GM18499 (cell line): ENCODE measurements around the gene SLC22A7.

Experiments
- ATAC-seq: cut with Tn5 transposase; IDR thresholded peaks from one replicate; pipeline ENCODE4 v1.9.1; 2021; ENCODE audit warnings: moderate number of reproducible peaks; ENCODE audit not compliant: insufficient read depth, unreplicated experiment

SLC22A7 gene

DNA sequence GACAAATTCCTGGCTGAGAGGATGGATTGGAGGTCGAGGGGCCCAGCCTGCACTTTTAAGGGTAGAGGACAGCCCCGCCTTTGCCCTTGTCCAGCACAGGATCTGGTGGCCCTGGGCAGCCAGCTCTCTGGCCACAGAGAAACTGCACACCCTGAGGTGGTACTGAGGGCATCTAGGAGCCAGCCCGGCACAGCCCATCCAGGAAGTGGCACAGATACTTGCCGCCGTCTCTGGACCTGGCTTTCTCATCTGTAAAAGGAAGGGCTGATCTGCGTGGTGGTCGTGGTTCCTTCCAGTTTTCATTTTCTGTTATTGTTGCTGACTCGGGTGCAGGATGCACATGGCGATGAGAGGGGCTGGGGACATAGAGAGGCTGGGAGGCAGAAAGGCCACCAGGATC is 16.0 kb upstream of the SLC22A7 start:
- ATAC-seq, result no peak

DNA sequence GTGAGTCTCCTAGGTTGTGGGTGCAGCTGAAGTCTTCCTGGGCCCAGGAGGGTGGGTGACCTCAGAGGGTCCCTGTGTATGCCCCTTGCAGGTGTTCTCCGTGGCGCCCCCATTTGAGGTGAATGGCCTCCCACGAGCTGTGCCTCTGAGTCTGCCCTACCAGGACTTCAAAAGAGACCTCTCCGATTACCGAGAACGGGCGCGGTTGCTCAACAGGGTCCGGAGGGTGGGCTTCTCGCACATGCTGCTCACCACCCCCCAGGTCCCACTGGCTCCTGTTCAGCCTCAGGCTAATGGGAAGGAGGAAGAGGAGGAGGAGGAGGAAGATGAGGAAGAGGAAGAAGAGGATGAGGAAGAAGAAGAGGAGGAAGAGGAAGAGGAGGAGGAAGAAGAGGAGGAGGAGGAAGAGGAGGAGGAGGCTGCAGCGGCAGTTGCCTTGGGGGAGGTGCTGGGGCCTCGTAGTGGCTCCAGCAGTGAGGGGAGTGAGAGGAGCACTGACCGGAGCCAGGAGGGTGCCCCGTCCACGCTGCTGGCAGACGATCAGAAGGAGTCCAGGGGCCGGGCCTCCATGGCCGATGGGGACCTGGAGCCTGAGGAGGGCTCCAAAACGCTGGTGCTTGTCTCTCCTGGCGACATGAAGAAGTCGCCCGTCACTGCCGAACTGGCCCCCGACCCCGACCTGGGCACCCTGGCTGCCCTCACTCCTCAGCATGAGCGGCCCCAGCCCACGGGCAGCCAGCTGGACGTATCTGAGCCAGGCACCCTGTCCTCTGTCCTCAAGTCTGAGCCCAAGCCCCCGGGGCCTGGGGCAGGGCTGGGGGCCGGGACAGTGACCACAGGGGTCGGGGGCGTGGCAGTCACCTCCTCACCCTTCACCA is 15.2 kb upstream of the SLC22A7 start:
- ATAC-seq, result no peak

DNA sequence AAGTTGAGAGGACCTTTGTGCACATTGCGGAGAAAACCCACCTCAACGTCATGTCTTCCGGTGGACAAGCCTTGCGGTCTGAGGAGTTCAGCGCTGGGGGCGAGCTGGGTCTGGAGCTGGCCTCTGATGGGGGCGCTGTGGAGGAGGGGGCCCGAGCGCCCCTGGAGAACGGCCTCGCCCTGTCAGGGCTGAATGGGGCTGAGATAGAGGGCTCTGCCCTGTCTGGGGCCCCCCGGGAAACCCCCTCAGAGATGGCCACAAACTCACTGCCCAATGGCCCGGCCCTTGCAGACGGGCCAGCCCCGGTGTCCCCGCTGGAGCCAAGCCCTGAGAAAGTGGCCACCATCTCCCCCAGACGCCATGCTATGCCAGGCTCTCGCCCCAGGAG is 14.6 kb upstream of the SLC22A7 start:
- ATAC-seq, result no peak

DNA sequence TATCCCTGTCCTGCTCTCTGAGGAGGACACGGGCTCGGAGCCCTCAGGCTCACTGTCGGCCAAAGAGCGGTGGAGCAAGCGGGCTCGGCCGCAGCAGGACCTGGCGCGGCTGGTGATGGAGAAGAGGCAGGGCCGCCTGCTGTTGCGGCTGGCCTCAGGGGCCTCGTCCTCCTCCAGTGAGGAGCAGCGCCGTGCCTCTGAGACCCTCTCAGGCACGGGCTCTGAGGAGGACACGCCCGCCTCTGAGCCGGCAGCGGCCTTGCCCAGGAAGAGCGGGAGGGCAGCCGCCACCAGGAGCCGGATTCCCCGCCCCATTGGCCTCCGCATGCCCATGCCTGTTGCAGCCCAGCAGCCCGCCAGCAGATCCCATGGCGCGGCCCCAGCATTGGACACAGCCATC is 14.2 kb upstream of the SLC22A7 start:
- no peak for ATAC-seq

DNA sequence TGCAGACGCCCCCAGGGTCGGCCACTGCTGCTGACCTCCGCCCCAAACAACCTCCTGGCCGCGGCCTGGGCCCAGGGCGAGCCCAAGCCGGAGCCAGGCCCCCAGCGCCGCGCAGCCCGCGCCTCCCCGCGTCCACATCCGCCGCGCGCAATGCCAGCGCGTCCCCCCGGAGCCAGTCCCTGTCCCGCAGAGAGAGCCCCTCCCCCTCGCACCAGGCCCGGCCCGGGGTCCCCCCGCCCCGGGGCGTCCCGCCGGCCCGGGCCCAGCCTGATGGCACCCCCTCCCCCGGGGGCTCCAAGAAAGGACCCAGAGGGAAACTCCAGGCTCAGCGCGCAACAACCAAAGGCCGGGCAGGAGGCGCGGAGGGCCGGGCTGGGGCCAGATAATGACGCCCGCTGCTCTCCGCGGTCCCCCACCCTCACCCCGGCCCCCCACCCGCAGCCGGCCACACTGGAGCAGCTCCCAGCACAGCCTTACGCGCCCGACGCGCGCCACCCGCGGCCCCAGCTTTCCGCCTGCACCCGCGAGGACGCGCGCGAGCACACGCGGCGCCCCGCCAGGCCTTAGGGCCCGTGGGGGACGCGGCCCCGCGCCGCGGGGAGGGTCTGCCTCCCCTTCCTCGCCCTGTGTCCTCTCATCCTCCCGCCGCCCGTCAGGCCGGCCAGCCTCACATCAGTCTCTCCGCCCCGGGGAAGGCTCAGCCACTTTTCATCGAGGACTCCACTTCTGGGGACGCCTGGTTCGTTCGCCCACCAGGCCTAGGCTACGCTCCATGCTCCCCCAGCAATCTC is 12.9 kb upstream of the SLC22A7 start:
- ATAC-seq, result no peak

DNA sequence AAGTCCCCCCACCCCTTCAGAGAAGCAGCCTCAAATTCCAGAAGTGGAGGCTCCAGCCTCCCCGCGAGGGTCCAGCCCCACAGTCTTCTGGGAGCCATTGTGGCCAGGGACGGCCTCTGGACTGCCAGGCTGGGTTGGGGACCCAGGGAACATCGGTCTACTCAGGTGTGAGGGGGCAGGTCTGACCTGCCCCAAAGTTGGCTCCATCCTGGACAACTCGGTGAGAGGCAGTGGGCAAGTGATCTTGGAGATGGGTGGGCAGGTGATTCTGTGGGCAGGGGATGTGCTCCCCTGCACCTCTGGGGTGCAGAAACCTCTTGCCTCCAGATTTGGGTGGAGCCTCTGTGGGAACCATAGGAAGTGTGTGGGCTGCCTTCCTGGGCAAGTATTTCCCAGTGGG is 12.2 kb upstream of the SLC22A7 start:
- ATAC-seq, result no peak

DNA sequence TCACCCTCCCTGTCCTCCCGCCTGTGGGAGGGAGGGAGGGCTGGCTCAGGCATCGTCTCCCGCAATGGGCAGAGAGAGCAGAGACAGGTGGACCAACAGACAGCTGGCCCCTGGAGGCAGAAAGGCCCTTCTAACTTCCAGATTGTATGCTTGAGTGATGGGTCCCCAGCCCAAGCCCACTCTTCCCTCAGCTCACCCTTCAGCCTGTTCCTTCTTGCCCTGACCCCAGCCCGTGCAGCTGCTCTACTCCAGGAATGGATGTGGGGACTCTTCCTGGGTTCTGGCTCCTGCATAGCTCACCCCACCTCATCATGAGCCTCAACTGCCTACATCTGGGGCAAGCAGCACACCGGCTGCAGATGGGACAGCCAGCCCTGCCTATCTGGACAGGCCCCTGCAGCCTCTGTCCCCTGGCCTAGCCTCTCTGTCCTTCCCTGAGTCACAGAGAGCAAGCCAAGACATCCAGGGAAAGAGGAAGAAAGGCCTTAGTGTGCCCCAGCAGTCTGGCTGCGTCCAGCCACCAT is 11.5 kb upstream of the SLC22A7 start:
- no peak for ATAC-seq

DNA sequence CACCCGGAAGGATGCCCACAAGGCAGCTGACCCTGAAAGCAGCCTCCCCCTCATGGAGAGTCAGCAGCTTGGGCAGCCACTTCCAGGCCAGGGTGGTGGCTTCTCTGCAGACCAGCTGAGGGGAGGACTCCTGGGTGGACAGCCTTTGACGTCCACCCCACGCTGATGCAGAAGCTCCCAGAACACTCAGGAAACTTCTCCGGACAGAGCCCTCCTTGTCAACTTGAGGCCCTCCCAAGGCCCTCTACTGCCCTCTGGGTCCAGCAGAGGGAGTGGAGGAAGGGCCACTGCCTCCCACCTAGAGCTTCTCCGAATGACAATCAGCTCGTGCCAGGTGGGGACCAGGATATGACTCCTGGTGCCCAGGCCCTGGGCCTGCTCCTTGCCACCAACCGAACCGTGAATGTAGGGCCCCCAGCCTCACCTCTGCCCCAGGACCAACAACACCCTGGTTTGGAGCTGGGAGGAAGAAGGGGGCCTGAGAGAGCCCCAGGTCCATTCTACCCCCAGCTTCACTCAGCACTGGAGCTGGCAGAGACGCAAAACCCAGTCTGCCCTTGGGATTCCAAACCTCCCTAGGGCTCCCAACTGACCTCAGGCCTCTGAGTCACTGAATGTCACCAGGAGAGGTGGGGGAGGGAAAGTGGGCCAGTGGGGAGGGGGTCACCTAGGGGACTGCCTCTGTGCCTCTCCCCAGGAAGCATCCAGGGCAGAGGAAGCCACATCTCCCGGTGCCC is 10.9 kb upstream of the SLC22A7 start:
- no peak for ATAC-seq

DNA sequence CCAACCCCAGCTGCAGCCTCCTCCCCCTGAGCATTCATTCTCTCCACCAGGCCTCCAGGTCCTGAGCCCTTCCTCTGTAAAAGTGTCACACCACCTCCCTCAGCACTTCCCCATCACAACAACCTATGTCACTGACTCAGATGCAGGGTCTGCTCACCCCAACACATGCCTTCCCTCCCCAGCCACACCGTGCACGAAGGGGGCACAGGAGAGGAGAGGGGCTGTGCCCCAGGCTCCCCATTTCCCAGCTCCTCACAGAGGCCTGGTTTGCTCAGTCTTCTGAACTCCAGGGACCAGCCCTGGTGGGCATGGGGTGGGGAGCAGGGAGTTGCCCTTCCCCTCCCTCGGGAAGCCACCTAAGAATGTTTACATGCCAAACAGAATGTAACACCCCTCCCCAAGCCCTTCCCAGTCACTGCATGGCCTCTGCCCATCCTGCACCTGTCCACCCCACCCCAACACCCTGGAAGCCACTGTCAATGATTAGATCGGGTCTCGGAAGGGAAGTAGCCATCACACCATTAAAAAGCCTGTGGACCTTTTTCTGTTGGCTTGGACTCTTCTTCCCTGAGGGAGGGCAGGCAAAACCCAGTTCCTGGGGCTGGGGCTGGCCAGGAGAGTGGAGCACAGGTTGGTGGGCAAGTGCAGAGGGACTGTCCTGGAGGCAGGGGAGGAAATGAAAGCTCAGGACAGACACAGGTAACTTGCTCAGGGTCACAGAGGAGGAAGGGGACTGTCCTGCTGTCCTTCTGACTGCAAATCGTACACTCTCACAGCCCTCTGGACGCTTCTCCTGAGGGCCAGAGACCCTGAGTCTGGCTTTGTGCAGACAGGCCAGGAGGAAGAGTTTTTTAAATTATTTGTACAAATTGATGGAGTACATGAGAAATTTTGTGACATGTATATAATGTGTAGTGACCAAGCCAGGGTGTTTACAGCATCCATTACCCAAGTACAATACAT is 10.1 kb upstream of the SLC22A7 start:
- ATAC-seq, result no peak

DNA sequence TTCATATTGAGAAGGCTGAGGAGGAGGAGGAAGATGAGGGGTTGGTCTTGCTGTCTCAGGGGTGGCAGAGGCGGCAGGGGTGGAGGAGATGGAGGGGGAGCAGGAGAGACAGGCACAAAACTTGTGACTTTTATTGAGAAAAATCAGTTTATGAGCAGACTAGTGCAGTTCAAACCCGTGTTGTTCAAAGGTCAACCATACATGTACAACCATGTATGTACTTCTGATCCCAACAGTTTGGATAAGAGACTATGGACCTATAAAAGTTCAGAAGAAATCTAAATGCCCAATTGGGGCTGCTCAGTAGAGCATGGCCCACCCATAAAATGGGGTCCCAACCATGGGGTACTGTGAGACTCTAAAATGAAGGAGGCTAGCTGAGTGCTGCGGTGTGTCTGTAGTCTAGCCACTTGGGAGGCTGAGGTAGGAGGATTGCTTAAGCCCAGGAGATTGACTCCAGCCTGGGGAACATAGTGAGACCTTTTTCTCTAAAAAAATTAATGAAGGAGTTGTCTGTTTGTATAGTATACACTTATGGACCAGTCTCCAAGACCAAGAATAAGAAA is 7.6 kb upstream of the SLC22A7 start:
- ATAC-seq, result no peak

DNA sequence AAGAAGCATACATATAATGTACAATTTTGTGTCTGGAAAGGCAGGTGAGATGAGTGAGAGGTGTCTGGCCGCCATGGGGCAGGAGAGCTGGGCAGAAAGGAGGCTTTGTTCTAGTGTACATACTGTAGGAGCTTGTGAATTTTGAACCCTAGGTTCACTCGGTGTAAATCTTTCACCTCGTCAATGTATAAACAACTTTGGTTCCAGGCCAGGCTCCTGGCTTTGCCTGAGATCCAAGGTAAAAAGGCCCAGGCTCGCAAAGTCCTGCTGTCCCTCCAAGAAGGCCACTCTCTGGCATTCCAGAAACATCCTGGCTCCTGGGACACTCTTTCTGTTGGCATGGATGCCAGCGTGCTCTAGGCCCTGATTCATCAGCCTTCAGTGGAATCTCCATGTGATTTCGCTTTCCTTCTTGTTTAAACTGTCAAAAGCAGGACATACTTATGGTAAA is 7.1 kb upstream of the SLC22A7 start:
- no peak for ATAC-seq

DNA sequence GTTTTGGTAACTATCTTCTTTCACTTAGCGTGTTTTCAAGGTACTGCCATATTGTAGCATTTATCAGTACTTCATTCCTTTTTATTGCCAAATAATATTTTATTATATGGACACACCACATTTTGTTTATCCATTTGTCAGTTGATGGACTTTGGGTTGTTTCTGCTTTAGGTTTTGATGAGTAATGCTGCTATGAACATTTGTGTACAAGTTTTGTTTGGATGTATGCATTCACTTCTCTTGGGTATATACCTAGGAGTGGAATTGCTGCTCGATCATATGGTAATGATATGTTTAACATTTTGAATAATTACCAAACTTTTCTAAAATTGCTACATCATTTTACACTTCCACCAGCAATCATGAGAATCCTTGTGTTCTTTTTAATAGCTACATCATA is 6.4 kb upstream of the SLC22A7 start:
- ATAC-seq, result no peak

DNA sequence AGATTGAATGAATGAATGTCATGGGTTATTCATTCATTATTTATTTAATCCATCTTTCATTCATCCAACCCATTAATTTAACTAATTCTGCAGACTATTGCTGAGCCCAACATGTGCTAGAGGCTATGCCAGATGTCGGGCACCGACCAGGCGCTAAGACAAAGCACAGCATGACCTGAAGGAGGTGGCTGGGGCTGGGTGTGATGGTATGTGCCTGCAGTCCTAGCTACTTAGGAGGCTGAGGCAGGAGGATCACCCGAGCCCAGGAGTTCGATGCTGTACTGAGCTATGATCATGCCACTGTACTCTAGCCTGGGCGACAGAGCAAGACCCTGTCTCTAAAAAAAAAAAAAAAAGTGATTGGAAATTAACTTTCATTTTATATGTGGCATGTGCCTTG is 5.7 kb upstream of the SLC22A7 start:
- ATAC-seq, result no peak

DNA sequence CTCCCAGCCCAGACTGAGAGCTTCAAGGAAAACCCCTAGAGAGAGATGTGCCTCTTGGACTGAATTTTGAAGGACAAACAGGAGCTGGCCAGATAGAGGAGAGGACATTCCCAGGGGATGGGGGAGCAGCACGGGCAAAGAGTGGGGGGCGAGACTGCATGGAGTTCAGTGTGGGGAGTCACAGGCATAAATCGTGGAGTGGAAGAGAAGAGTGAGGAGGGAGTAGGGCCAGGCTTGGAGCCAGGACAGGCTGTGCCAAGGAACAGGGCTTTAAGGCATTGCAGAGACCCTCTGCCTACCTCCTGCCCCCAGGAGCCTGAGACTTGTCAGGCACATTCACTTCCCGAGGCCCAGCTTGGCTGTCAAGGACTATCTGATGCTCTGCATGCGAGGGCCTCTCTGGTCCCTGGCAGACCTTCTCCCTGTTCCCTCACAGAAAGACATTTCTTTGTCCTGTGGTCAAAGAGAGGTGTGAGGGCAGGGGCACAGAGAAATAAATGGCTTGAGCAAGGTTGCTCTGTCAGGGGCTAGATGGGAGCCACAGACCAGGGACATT is 5.2 kb upstream of the SLC22A7 start:
- ATAC-seq, result no peak

DNA sequence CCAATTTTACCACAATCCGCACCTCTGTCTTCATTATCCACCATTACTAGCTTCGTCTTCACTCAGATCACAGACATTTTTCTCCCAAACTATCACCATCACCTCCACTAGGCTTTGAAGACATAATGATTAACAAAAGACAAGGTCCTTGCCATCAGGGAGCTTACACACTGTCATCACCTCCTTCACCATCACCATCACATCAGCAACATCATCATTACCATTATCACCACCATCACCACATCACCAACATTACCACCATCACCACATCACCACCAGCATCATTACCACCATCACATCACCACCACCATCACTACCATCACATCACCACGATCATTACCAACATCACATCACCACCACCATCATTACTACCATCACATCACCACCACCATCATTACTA is 4.4 kb upstream of the SLC22A7 start:
- ATAC-seq, result no peak

DNA sequence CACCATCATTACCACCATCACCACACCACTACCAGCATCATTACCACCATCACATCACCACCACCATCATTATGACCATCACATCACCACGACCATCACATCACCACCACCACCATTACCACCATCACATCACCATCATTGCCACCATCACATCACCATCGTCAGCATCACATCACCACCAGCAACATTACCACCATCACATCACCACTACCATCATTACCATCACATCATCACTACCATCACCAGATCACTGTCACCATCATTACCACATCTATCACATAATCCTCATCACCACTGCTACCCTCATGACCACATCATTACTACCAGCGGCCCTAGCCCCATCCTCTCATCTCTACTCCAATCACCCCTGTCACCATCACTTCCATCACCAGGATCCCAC is 3.5 kb upstream of the SLC22A7 start:
- ATAC-seq, result no peak

DNA sequence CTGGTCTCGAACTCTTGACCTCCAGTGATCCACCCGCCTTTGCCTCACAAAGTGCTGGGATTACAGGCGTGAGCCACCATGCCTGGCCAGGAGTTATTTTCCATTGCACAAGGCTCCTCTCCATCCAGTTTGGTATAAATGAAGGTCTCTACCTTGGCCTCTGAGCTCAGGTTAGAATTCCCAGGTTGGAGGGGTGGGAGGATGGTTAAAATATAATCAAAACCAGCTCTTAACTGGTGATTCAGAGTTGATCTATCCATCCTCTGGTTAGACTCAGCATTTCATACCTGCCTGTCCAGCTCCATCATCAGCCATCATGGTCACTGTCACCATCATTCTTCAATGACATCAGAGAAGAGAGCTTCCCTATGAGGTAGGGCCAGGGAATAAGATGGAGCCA is 2.6 kb upstream of the SLC22A7 start:
- no peak for ATAC-seq

DNA sequence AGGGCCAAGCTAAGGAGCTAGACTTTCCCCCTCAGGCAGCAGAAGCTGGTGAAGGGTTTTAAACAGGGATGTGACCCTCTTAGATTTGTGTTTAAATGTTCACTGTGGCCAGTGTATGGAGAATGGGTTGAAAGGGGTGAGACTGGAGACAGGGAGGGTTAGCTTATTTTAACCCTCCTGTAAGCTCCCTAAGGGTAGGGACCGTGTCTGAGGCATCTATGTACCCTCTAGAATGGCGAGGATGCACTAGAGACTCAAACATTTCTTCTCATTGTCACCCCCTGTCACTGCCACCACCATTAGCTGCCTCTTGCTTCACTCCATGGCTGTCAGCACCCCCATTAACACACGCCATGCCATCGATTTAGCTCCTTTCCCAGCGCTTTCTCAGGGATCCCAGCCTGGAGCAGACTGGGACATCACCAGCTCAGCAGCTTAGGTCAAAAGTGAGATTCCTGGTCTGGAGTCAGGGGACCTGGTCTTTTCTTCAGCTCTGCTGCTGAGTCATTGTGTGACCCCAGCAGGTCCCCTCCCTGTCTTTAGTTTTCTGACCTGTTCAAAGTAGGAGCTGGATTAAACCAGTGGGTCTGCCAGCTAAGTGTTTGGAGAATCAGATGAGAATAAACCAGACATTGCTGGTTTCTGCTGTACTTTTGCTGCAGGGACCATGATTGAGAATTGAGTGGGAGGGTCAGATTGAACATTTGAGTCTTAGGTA is 1.1 kb upstream of the SLC22A7 start:
- no peak for ATAC-seq
